HCT116 (cell line): ENCODE measurements around the gene SEMA6A. TPM values are rescaled to one million over a fixed set of nuclear protein-coding genes. Genes with fewer than 3 reads are reported as not detected.

Experiments used
- ATAC-seq: fragments of 200-7000 bp; cut with Tn5 transposase; 2 replicates; pipeline ENCODE4 v1.9.1; 2020; ENCODE audit warnings: mild to moderate bottlenecking, moderate library complexity
- BruUV-seq: library from RNA; stranded (reverse); fragments of 400-500 nt; replicated peaks from 2 replicates; lab custom pipeline; 2021; lab: Mats Ljungman, UMichigan
- CTCF ChIA-PET: fragments of 300-600 bp; sonication (Branson Sonifier 250); formaldehyde crosslinking; loops from one replicate; lab custom pipeline; 2021; ENCODE audit warnings: antibody characterized with exemption; lab: Charles Lee
- POLR2A ChIA-PET: fragments of 300-600, 350-600 bp; sonication (Branson Sonifier 250); formaldehyde crosslinking; loops from one replicate; lab custom pipeline; 2021; ENCODE audit warnings: antibody characterized with exemption; lab: Charles Lee
- RAD21 ChIA-PET, 2 experiments: fragments of 300-600 bp; sonication (Branson Sonifier 250); formaldehyde crosslinking; loops; one replicate each; lab custom pipeline; 2023; ENCODE audit warnings: low total read pairs in 2 of 2; ENCODE audit not compliant: uncharacterized antibody in 2 of 2, unreplicated experiment in 2 of 2, low non-redundant PET in 1 of 2; lab: Charles Lee
- DNase-seq: peaks from one replicate; pipeline ENCODE4 v3.0.0-alpha.2; 2010; ENCODE audit warnings: low read depth, low spot score
- H2AFZ ChIP-seq: fragments of 200-600 bp; shearing (Covaris generic), sonication (generic); 2 replicates; pipeline ENCODE4 v1.6.1; 2017; ENCODE audit warnings: low read depth, mixed run types, mixed read lengths, antibody characterized with exemption, low read length; ENCODE audit not compliant: poor library complexity, severe bottlenecking
- H3K27ac ChIP-seq: 2 replicates; pipeline ENCODE4 v1.5.1; 2012; ENCODE audit warnings: low read depth, low read length
- H3K27me3 ChIP-seq: fragments of 200-600 bp; sonication (generic); 2 replicates; pipeline ENCODE4 v1.6.1; 2016; ENCODE audit warnings: mixed run types, low read length, mixed read lengths; ENCODE audit not compliant: insufficient read depth
- H3K36me3 ChIP-seq, 2 experiments: fragments of 200-500 bp in 1 of 2; fragments of 200-600 bp in 1 of 2; sonication (Bioruptor generic) in 1 of 2; sonication (generic) in 1 of 2; 2 replicates each; pipeline versions ENCODE4 v1.5.1 to v1.6.1; 2014 to 2016; ENCODE audit warnings: low read length in 2 of 2, inconsistent platforms in 1 of 2, mixed read lengths in 1 of 2, mixed run types in 1 of 2; ENCODE audit not compliant: insufficient read depth in 2 of 2, control insufficient read depth in 1 of 2
- H3K4me1 ChIP-seq, 2 experiments: fragments of 200-600 bp in 1 of 2; sonication (generic) in 1 of 2; 2 replicates each; pipeline versions ENCODE4 v1.5.1 to v1.6.1; 2012 to 2017; ENCODE audit warnings: low read length in 2 of 2, inconsistent platforms in 1 of 2, mild to moderate bottlenecking in 1 of 2, mixed read lengths in 1 of 2, mixed run types in 1 of 2, moderate library complexity in 1 of 2; ENCODE audit not compliant: insufficient read depth in 2 of 2, control insufficient read depth in 1 of 2
- H3K4me2 ChIP-seq: fragments of 200-600 bp; sonication (generic); 2 replicates; pipeline ENCODE4 v1.6.1; 2017; ENCODE audit warnings: mixed run types, low read length, mixed read lengths
- H3K4me3 ChIP-seq, 2 experiments: fragments of 200-600 bp in 1 of 2; sonication (generic) in 1 of 2; replicated peaks in 1 of 2; 2 replicates each; pipeline ENCODE4 v1.5.1; 2011 to 2016; ENCODE audit warnings: low read length in 2 of 2, control low read depth in 1 of 2, low read depth in 1 of 2, mild to moderate bottlenecking in 1 of 2, mixed read lengths in 1 of 2, mixed run types in 1 of 2
- H3K79me2 ChIP-seq: fragments of 200-600 bp; sonication (generic); 2 replicates; pipeline ENCODE4 v1.6.1; 2017; ENCODE audit warnings: mild to moderate bottlenecking, mixed run types, low read length, moderate library complexity, mixed read lengths; ENCODE audit not compliant: insufficient read depth
- H3K9ac ChIP-seq: fragments of 200-600 bp; sonication (generic); 2 replicates; pipeline ENCODE4 v1.6.1; 2016; ENCODE audit warnings: low read length, mixed read lengths
- H3K9me2 ChIP-seq: fragments of 200-600 bp; sonication (generic), shearing (Covaris generic); 2 replicates; pipeline ENCODE4 v1.6.1; 2017; ENCODE audit warnings: mixed run types, mild to moderate bottlenecking, moderate library complexity; ENCODE audit not compliant: insufficient read depth
- H3K9me3 ChIP-seq, 2 experiments: fragments of 200-500 bp in 1 of 2; fragments of 200-600 bp in 1 of 2; sonication (Bioruptor generic) in 1 of 2; sonication (generic) in 1 of 2; 2 replicates each; pipeline ENCODE4 v1.6.1; 2014 to 2017; ENCODE audit warnings: low read length in 2 of 2, mixed read lengths in 2 of 2, inconsistent platforms in 1 of 2, low read depth in 1 of 2, mild to moderate bottlenecking in 1 of 2, mixed run types in 1 of 2, moderate library complexity in 1 of 2; ENCODE audit not compliant: control insufficient read depth in 1 of 2, insufficient read depth in 1 of 2
- H4K20me1 ChIP-seq: fragments of 200-600 bp; sonication (generic), shearing (Covaris generic); 2 replicates; pipeline ENCODE4 v1.6.1; 2017; ENCODE audit warnings: mixed run types, mild to moderate bottlenecking, moderate library complexity; ENCODE audit not compliant: insufficient read depth
- ATF3 ChIP-seq: IDR thresholded peaks from 2 replicates; pipeline ENCODE4 v1.6.1; 2012
- CBX3 ChIP-seq: IDR thresholded peaks from 2 replicates; pipeline ENCODE4 v1.6.1; 2012; ENCODE audit warnings: low read depth
- CEBPB ChIP-seq: IDR thresholded peaks from 2 replicates; pipeline ENCODE4 v1.6.1; 2012; ENCODE audit warnings: low read depth
- EGR1 ChIP-seq: IDR thresholded peaks from 2 replicates; pipeline ENCODE4 v1.6.1; 2012; ENCODE audit warnings: low read depth
- ELF1 ChIP-seq: IDR thresholded peaks from 2 replicates; pipeline ENCODE4 v1.6.1; 2012; ENCODE audit warnings: low read depth, borderline replicate concordance
- EZH2 ChIP-seq: fragments of 200-600 bp; sonication (generic); IDR thresholded peaks from 2 replicates; pipeline ENCODE4 v1.6.1; 2017; ENCODE audit warnings: antibody characterized with exemption, mixed run types
- EZH2phosphoT487 ChIP-seq: fragments of 200-600 bp; IDR thresholded peaks from 2 replicates; pipeline ENCODE4 v1.6.1; 2018; ENCODE audit warnings: antibody characterized with exemption, borderline replicate concordance
- JUND ChIP-seq: IDR thresholded peaks from 2 replicates; pipeline ENCODE4 v1.6.1; 2012
- POLR2A ChIP-seq: IDR thresholded peaks from 2 replicates; pipeline ENCODE4 v1.7.0; 2011; ENCODE audit warnings: borderline replicate concordance; ENCODE audit not compliant: insufficient read depth, insufficient read length; ENCODE audit errors: extremely low read depth
- SIN3A ChIP-seq: IDR thresholded peaks from 2 replicates; pipeline ENCODE4 v1.6.1; 2012; ENCODE audit warnings: low read depth
- SP1 ChIP-seq: IDR thresholded peaks from 2 replicates; pipeline ENCODE4 v1.6.1; 2012; ENCODE audit warnings: low read depth
- TCF7L2 ChIP-seq: IDR thresholded peaks from 2 replicates; pipeline ENCODE4 v1.7.0; 2011; ENCODE audit warnings: borderline replicate concordance, inconsistent platforms; ENCODE audit not compliant: insufficient read depth, insufficient read length; ENCODE audit errors: extremely low read depth
- YY1 ChIP-seq: IDR thresholded peaks from 2 replicates; pipeline ENCODE4 v1.6.1; 2011; ENCODE audit warnings: low read length, low read depth, moderate library complexity, mild to moderate bottlenecking; ENCODE audit not compliant: insufficient replicate concordance; ENCODE audit errors: extremely low read depth
- ZFX ChIP-seq: fragments of 450-650 bp; IDR thresholded peaks from 2 replicates; pipeline ENCODE4 v1.6.1; 2017
- ZNF274 ChIP-seq: fragments of 200-500 bp; sonication (Bioruptor generic); IDR thresholded peaks from 2 replicates; pipeline ENCODE4 v1.6.1; 2014; ENCODE audit warnings: mild to moderate bottlenecking, low read depth, low read length, inconsistent platforms
- intact Hi-C: fragments of 100-400 bp; cut with micrococcal nuclease; formaldehyde crosslinking; loops from 2 replicates; pipeline ENCODE4 v1.10.0; 2022
- total RNA-seq: library from RNA; stranded (reverse); gene quantifications from one replicate; pipeline ENCODE4 v1.2.1, GENCODE V29; 2021; ENCODE audit not compliant: unreplicated experiment
- TF ChIP-seq, protein P1 (sequence below): IDR thresholded peaks from 2 replicates; pipeline ENCODE4 v1.6.1; 2012
- TF ChIP-seq, protein P2 (sequence below), 3 experiments: fragments of 200-600 bp in 1 of 3; sonication (generic) in 1 of 3; IDR thresholded peaks in 2 of 3; conservative IDR thresholded peaks in 1 of 3; 2 replicates each; pipeline ENCODE4 v1.5.1; 2012 to 2017; ENCODE audit warnings: low read depth in 2 of 3, low read length in 2 of 3, antibody characterized with exemption in 1 of 3, borderline replicate concordance in 1 of 3, control low read depth in 1 of 3, mild to moderate bottlenecking in 1 of 3, mixed read lengths in 1 of 3, mixed run types in 1 of 3, moderate library complexity in 1 of 3; ENCODE audit not compliant: insufficient read depth in 1 of 3

Gene SEMA6A
- total RNA-seq, 1 experiment from 2014 or later = 6.7 TPM

- H3K36me3 ChIP-seq = no peaks in the 10 kb centered on the region
- no TSS peak for BruUV-seq
These were observed 47.0 kb upstream of the SEMA6A start for GRCh38 chr5:116621599-116621998.

DNA sequence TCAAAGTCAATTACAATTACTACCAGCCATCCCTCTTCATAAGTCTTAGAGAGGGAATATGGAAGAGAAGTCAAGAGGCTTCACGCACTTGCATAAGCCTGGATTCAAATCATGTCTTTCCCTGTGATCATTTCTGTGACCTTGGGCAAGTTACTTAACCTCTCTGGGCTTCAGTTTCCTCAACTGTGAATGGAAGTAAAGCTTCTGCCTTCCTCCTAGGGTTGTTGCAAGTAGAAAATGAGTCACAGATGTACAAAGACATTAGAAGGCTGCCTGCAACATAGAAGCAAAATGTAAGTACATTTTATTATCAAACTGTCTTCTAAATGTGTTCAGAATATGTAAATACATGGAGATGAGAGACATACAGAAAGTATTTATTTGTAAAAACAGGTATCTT, 42.3 kb upstream of the SEMA6A start:
- RAD21 ChIA-PET = no interaction called here
- CTCF ChIA-PET = interaction anchor here (1.2 kb wide), 1 partner anchor 41 kb away, joined by 4 read pairs; the partner anchor contains the start of gene SEMA6A
- no TSS peak for BruUV-seq
- H3K9me2 ChIP-seq = no peaks in the 10 kb centered on the region
- H3K36me3 ChIP-seq = no peaks in the 10 kb centered on the region
- no peak for TF ChIP-seq ELF1
- no peak for TF ChIP-seq SP1
- no peak for TF ChIP-seq ATF3
- TF ChIP-seq SIN3A = no peak
- no peak for TF ChIP-seq EZH2
- TF ChIP-seq EGR1 = no peak
- TF ChIP-seq YY1 = no peak
- no peak for TF ChIP-seq ZFX
- no peak for TF ChIP-seq JUND
- no peak for TF ChIP-seq ZNF274
- TF ChIP-seq EZH2phosphoT487 = no peak
- TF ChIP-seq POLR2A = no peak
- TF ChIP-seq, protein P1, sequence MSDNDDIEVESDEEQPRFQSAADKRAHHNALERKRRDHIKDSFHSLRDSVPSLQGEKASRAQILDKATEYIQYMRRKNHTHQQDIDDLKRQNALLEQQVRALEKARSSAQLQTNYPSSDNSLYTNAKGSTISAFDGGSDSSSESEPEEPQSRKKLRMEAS = no peak
- TF ChIP-seq CBX3 = no peak
- no peak for TF ChIP-seq TCF7L2
- TF ChIP-seq, protein P2, sequence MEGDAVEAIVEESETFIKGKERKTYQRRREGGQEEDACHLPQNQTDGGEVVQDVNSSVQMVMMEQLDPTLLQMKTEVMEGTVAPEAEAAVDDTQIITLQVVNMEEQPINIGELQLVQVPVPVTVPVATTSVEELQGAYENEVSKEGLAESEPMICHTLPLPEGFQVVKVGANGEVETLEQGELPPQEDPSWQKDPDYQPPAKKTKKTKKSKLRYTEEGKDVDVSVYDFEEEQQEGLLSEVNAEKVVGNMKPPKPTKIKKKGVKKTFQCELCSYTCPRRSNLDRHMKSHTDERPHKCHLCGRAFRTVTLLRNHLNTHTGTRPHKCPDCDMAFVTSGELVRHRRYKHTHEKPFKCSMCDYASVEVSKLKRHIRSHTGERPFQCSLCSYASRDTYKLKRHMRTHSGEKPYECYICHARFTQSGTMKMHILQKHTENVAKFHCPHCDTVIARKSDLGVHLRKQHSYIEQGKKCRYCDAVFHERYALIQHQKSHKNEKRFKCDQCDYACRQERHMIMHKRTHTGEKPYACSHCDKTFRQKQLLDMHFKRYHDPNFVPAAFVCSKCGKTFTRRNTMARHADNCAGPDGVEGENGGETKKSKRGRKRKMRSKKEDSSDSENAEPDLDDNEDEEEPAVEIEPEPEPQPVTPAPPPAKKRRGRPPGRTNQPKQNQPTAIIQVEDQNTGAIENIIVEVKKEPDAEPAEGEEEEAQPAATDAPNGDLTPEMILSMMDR (IDR thresholded peaks at IDR 0.05 in 2 of 3, conservative IDR thresholded peaks at IDR 0.05 in 1 of 3; ENCODE audit: borderline replicate concordance in 1 of 3, insufficient read depth in 1 of 3, low read depth in 2 of 3, low read length in 2 of 3) = no peak
- POLR2A ChIA-PET = no interaction called here
- no peaks in the 10 kb centered on the region for H3K9me3 ChIP-seq
- no peak overlapping the region for H3K9ac ChIP-seq
- ATAC-seq (no peak), DNase-seq (no peak)
- intact Hi-C loops = no loop called here
- H3K27me3 ChIP-seq = no peaks in the 10 kb centered on the region
- no peaks in the 10 kb centered on the region for H3K4me1 ChIP-seq
- H4K20me1 ChIP-seq = no peaks in the 10 kb centered on the region
- H3K4me3 ChIP-seq = no peak overlapping the region
- H3K4me2 ChIP-seq = no peak overlapping the region
- H2AFZ ChIP-seq = no peak overlapping the region
- H3K79me2 ChIP-seq = no peaks in the 10 kb centered on the region
- no peak overlapping the region for H3K27ac ChIP-seq

More at GRCh38 chr5:116621599-116621998, 47.0 kb upstream of the SEMA6A start:
- no peaks in the 10 kb centered on the region for H3K27me3 ChIP-seq
- ATAC-seq = no peak
- intact Hi-C loops = no loop called here
- H3K9me3 ChIP-seq = no peaks in the 10 kb centered on the region
- no peak for DNase-seq
- TF ChIP-seq CEBPB (no peak), ZFX (no peak), CBX3 (no peak), EZH2phosphoT487 (no peak), TCF7L2 (no peak), EGR1 (no peak)
- TF ChIP-seq, all 23 proteins: peak for 0
- Histone ChIP-seq H3K4me1 (no peaks in the 10 kb centered on the region), H3K9me2 (no peaks in the 10 kb centered on the region), H3K27ac (no peak overlapping the region), H3K4me2 (no peak overlapping the region), H4K20me1 (no peaks in the 10 kb centered on the region), H3K79me2 (no peaks in the 10 kb centered on the region), H3K9ac (no peak overlapping the region), H3K4me3 (no peak overlapping the region), H2AFZ (no peak overlapping the region)
- ChIA-PET POLR2A (no interaction called here), RAD21 (no interaction called here), CTCF (no interaction called here)
